Prostate gland (tissue), 2 donors: ENCODE data around the gene PACS1.

ENCODE experiments used
- POLR2A ChIP-seq: fragments of 450-650 bp; IDR thresholded peaks from one replicate; pipeline ENCODE4 v1.6.1; 2016; ENCODE audit warnings: antibody characterized with exemption, mild to moderate bottlenecking
- POLR2AphosphoS5 ChIP-seq: sonication (generic); formaldehyde crosslinking; IDR thresholded peaks from one replicate; pipeline ENCODE4 v1.6.1; 2017; ENCODE audit warnings: antibody characterized with exemption
- TF ChIP-seq, protein P1 (sequence below), 4 experiments: fragments of 200-600 bp in 2 of 4; fragments of 450-650 bp in 2 of 4; sonication (generic) in 2 of 4; IDR thresholded peaks; 1 replicate in 3 of 4; 2 replicates in 1 of 4; pipeline ENCODE4 v1.5.1; 2016 to 2019; ENCODE audit warnings: antibody characterized with exemption in 4 of 4, mild to moderate bottlenecking in 2 of 4, moderate library complexity in 2 of 4

DNA sequence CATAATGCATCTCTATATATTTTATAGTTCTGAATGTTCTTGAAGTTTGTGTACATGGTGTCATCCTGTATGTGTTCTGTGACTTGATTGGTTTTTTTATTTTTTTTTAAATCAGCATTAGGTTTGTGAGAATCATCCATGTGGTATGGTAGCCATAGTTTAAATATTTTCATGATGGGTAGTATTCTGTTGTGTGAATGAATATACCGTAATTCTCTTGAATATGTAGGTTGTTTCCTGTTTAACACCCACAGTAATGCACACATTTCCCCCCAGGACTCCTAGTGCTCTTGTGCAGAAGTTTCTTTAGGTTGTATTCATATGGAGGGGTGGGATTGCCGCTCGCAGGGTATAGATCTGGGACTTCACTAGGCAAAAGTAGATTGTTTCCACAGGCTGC is 2.0 kb downstream of the PACS1 start:
- TF ChIP-seq, protein P1, sequence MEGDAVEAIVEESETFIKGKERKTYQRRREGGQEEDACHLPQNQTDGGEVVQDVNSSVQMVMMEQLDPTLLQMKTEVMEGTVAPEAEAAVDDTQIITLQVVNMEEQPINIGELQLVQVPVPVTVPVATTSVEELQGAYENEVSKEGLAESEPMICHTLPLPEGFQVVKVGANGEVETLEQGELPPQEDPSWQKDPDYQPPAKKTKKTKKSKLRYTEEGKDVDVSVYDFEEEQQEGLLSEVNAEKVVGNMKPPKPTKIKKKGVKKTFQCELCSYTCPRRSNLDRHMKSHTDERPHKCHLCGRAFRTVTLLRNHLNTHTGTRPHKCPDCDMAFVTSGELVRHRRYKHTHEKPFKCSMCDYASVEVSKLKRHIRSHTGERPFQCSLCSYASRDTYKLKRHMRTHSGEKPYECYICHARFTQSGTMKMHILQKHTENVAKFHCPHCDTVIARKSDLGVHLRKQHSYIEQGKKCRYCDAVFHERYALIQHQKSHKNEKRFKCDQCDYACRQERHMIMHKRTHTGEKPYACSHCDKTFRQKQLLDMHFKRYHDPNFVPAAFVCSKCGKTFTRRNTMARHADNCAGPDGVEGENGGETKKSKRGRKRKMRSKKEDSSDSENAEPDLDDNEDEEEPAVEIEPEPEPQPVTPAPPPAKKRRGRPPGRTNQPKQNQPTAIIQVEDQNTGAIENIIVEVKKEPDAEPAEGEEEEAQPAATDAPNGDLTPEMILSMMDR (IDR thresholded peaks at IDR 0.05) = no peak
- TF ChIP-seq POLR2AphosphoS5 (no peak), POLR2A (no peak)
